WTC11 (cell line): ENCODE results near the gene SERF2. TPM values are rescaled to one million over a fixed set of nuclear protein-coding genes. Genes with fewer than 3 reads are reported as not detected.
"Not testable (repeated sequence)": the region's sequence is repeated elsewhere in the genome, so short reads cannot be mapped to it uniquely, and the experiment has no call there.

Experiments
- ATAC-seq: fragments of 200-7000 bp; cut with Tn5 transposase; 2 replicates; pipeline ENCODE4 v1.10.0; 2021; ENCODE audit warnings: mild to moderate bottlenecking, moderate library complexity
- CTCF ChIA-PET: fragments of 300-600 bp; sonication (Branson Sonifier 250); formaldehyde crosslinking; loops from one replicate; lab custom pipeline; 2021; ENCODE audit warnings: antibody characterized with exemption; lab: Charles Lee
- POLR2A ChIA-PET: fragments of 350-600 bp; sonication (Branson Sonifier 250); formaldehyde crosslinking; loops from one replicate; lab custom pipeline; 2021; ENCODE audit warnings: antibody characterized with exemption; lab: Charles Lee
- DNase-seq: peaks from one replicate; pipeline ENCODE4 v3.0.0; 2021; ENCODE audit warnings: low spot score
- H3K27ac Mint-ChIP-seq: 2 replicates; pipeline ENCODE4 v1.8.0; 2021; ENCODE audit warnings: mixed read lengths
- H3K27me3 Mint-ChIP-seq: 2 replicates; pipeline ENCODE4 v1.8.0; 2021; ENCODE audit warnings: low read depth, mild to moderate bottlenecking, moderate library complexity, mixed read lengths
- H3K36me3 Mint-ChIP-seq: 2 replicates; pipeline ENCODE4 v1.8.0; 2021; ENCODE audit warnings: mixed read lengths
- H3K4me1 Mint-ChIP-seq: 2 replicates; pipeline ENCODE4 v1.8.0; 2022; ENCODE audit warnings: mixed read lengths
- H3K4me3 Mint-ChIP-seq: 2 replicates; pipeline ENCODE4 v1.8.0; 2021; ENCODE audit warnings: mild to moderate bottlenecking, moderate library complexity, mixed read lengths
- H3K9me3 Mint-ChIP-seq: 2 replicates; pipeline ENCODE4 v1.8.0; 2021; ENCODE audit warnings: mixed read lengths
- E2F4 ChIP-seq: sonication (generic); formaldehyde crosslinking; IDR thresholded peaks from 2 replicates; pipeline ENCODE4 v1.8.1; 2022; ENCODE audit warnings: low read depth, mild to moderate bottlenecking, moderate library complexity, missing genetic modification reagents, borderline replicate concordance
- EMX1 ChIP-seq: fragments of 250-450 bp; sonication (Bioruptor Pico); IDR thresholded peaks from 2 replicates; pipeline ENCODE4 v1.8.0; 2021; ENCODE audit warnings: mild to moderate bottlenecking
- ERG ChIP-seq: fragments of 250-450 bp; sonication (Bioruptor Pico); IDR thresholded peaks from 2 replicates; pipeline ENCODE4 v1.8.0; 2021; ENCODE audit warnings: mild to moderate bottlenecking
- NFYB ChIP-seq: sonication (generic); formaldehyde crosslinking; conservative IDR thresholded peaks from 2 replicates; pipeline ENCODE4 v1.8.0; 2022; ENCODE audit warnings: low read depth, missing genetic modification reagents
- NR1H2 ChIP-seq: sonication (generic); formaldehyde crosslinking; IDR thresholded peaks from 2 replicates; pipeline ENCODE4 v1.9.0; 2021; ENCODE audit warnings: mild to moderate bottlenecking, moderate library complexity, missing genetic modification reagents
- OVOL2 ChIP-seq: fragments of 250-450 bp; sonication (Bioruptor Pico); IDR thresholded peaks from 2 replicates; pipeline ENCODE4 v1.9.0; 2021; ENCODE audit warnings: mild to moderate bottlenecking, borderline replicate concordance
- SMAD4 ChIP-seq: sonication (generic); formaldehyde crosslinking; IDR thresholded peaks from 2 replicates; pipeline ENCODE4 v1.8.0; 2022; ENCODE audit warnings: mild to moderate bottlenecking, missing genetic modification reagents
- ZBTB43 ChIP-seq: sonication (generic); formaldehyde crosslinking; IDR thresholded peaks from 2 replicates; pipeline ENCODE4 v1.8.1; 2023; ENCODE audit warnings: mild to moderate bottlenecking, missing genetic modification reagents
- ZNF121 ChIP-seq: sonication (generic); formaldehyde crosslinking; IDR thresholded peaks from 2 replicates; pipeline ENCODE4 v1.8.0; 2023; ENCODE audit warnings: missing genetic modification reagents
- ZNF138 ChIP-seq: sonication (generic); formaldehyde crosslinking; conservative IDR thresholded peaks from 2 replicates; pipeline ENCODE4 v1.8.1; 2022; ENCODE audit warnings: mild to moderate bottlenecking, moderate library complexity, missing genetic modification reagents
- ZNF232 ChIP-seq: sonication (generic); formaldehyde crosslinking; IDR thresholded peaks from 2 replicates; pipeline ENCODE4 v1.8.0; 2022; ENCODE audit warnings: mild to moderate bottlenecking, missing genetic modification reagents
- ZNF512 ChIP-seq: sonication (generic); formaldehyde crosslinking; IDR thresholded peaks from 2 replicates; pipeline ENCODE4 v1.8.1; 2022; ENCODE audit warnings: missing genetic modification reagents, borderline replicate concordance
- total RNA-seq: library from RNA; stranded (reverse); gene quantifications from 3 replicates; pipeline ENCODE4 v1.2.3, GENCODE V29; 2021

SERF2 gene
- total RNA-seq, 1 experiment from 2014 or later = 694 TPM

GRCh38 chr15:43824302-43825246, 32.5 kb downstream of the SERF2 start, which contains the start of gene MFAP1 (continued):
- TF ChIP-seq ERG (CRISPR knock-in tag) (no peak), NR1H2 (CRISPR knock-in tag) (0 out of 2 replicates have a peak, but pooled peaks have one; percentile 42), SMAD4 (CRISPR knock-in tag) (no peak), EMX1 (CRISPR knock-in tag) (no peak), ZNF512 (CRISPR knock-in tag) (no peak), E2F4 (CRISPR knock-in tag) (0 out of 2 replicates have a peak, but pooled peaks have one; percentile 37)

- H3K36me3 Mint-ChIP-seq = peaks cover 27% of the 10 kb centered on the region
- DNase-seq, H3K9me3 Mint-ChIP-seq, H3K27ac Mint-ChIP-seq, H3K4me3 Mint-ChIP-seq, POLR2A ChIA-PET, ATAC-seq: not testable (repeated sequence)
- H3K4me1 Mint-ChIP-seq = peaks cover 12% of the 10 kb centered on the region
- CTCF ChIA-PET = interaction anchor here (0.9 to 1.3 kb wide), 4 partner anchors 49 to 449 kb away, joined by 3 to 7 read pairs (median 4); partner anchors contain the start of gene ELL3
- H3K27me3 Mint-ChIP-seq = peaks cover 24% of the 10 kb centered on the region
These were observed 33.2 kb downstream of the SERF2 start for GRCh38 chr15:43825305-43825704.

GRCh38 chr15:43826029-43826507, 33.9 kb downstream of the SERF2 start:
- H3K9me3 Mint-ChIP-seq = peaks cover 6% of the 10 kb centered on the region
- peak overlapping the region; percentile 75 for H3K4me3 Mint-ChIP-seq
- H3K36me3 Mint-ChIP-seq = peaks cover 24% of the 10 kb centered on the region
- H3K27me3 Mint-ChIP-seq = peaks cover 24% of the 10 kb centered on the region
- DNase-seq (no peak), ATAC-seq (no peak)
- POLR2A ChIA-PET = no interaction called here
- CTCF ChIA-PET = no interaction called here
- TF ChIP-seq ZNF138 (CRISPR knock-in tag) = no peak
- TF ChIP-seq NFYB (CRISPR knock-in tag) = no peak
- TF ChIP-seq ZNF512 (CRISPR knock-in tag) = no peak
- peak; percentile 82 for TF ChIP-seq ZNF121 (CRISPR knock-in tag)
- TF ChIP-seq OVOL2 (CRISPR knock-in tag) = no peak
- no peak for TF ChIP-seq ZBTB43 (CRISPR knock-in tag)
- no peak for TF ChIP-seq ZNF232
- H3K27ac Mint-ChIP-seq = no peak overlapping the region
- H3K4me1 Mint-ChIP-seq = peaks cover 12% of the 10 kb centered on the region
